SK-N-SH treated with all-trans-retinoic acid at 6 μM for 48 hours (cell line): ENCODE measurements around the gene FBLN7.

Source experiments
- ARNTL ChIP-seq: fragments of 450-650 bp; formaldehyde crosslinking; IDR thresholded peaks from 2 replicates; pipeline ENCODE4 v1.5.0; 2020; ENCODE audit warnings: low read depth, mild to moderate bottlenecking, moderate library complexity, borderline replicate concordance
- BACH2 ChIP-seq: fragments of 250-450 bp; sonication (Bioruptor Pico); IDR thresholded peaks from 2 replicates; pipeline ENCODE4 v1.9.0; 2021; ENCODE audit warnings: mild to moderate bottlenecking, borderline replicate concordance
- PATZ1 ChIP-seq: fragments of 250-450 bp; sonication (Bioruptor Pico); IDR thresholded peaks from 2 replicates; pipeline ENCODE4 v1.8.0; 2020; ENCODE audit warnings: mild to moderate bottlenecking, moderate library complexity, borderline replicate concordance
- TOX ChIP-seq: fragments of 250-450 bp; sonication (Bioruptor Pico); IDR thresholded peaks from 2 replicates; pipeline ENCODE4 v1.8.0; 2021; ENCODE audit warnings: mild to moderate bottlenecking, moderate library complexity, borderline replicate concordance
- TSHZ2 ChIP-seq: fragments of 250-450 bp; sonication (Bioruptor Pico); IDR thresholded peaks from 2 replicates; pipeline ENCODE4 v1.5.0; 2020; ENCODE audit warnings: mild to moderate bottlenecking, moderate library complexity
- ZNF565 ChIP-seq: fragments of 450-650 bp; formaldehyde crosslinking; conservative IDR thresholded peaks from 2 replicates; pipeline ENCODE4 v1.5.0; 2020; ENCODE audit warnings: low read depth, mild to moderate bottlenecking, moderate library complexity
- ZNF8 ChIP-seq: fragments of 450-650 bp; formaldehyde crosslinking; IDR thresholded peaks from 2 replicates; pipeline ENCODE4 v1.5.0; 2020; ENCODE audit warnings: mild to moderate bottlenecking, moderate library complexity

DNA sequence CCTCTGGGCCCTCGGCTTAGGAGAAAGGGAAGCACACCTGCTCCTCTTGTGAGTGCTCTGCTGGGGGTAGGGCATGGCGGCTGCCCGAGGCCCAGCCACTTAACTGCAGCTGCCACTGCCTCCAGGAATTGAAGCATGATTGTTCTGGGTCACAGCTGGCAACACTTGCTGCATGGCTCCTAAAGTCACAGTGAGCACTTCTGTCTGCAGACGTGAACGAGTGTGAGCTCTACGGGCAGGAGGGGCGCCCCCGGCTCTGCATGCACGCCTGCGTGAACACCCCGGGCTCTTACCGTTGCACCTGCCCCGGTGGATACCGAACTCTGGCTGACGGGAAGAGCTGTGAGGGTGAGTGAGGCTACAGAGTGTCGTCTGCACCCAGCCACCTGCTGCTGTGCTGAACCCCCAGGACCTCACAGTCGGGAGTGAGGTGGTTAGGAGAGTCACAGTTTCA is 44.4 kb downstream of the FBLN7 start:
- TF ChIP-seq ZNF8 (CRISPR knock-in tag), result no peak
- no peak for TF ChIP-seq TSHZ2 (CRISPR knock-in tag)
- no peak for TF ChIP-seq TOX (CRISPR knock-in tag)
- no peak for TF ChIP-seq ARNTL (CRISPR knock-in tag)
- TF ChIP-seq BACH2 (CRISPR knock-in tag), result no peak
- TF ChIP-seq ZNF565 (CRISPR knock-in tag), result no peak
- TF ChIP-seq PATZ1 (CRISPR knock-in tag), result no peak
